Hepatic stellate cell (primary cell): ENCODE data around the gene EDAR.

Source experiments
- DNase-seq: peaks from one replicate; pipeline ENCODE4 v3.0.0; 2011; ENCODE audit warnings: low spot score

Gene EDAR

DNA sequence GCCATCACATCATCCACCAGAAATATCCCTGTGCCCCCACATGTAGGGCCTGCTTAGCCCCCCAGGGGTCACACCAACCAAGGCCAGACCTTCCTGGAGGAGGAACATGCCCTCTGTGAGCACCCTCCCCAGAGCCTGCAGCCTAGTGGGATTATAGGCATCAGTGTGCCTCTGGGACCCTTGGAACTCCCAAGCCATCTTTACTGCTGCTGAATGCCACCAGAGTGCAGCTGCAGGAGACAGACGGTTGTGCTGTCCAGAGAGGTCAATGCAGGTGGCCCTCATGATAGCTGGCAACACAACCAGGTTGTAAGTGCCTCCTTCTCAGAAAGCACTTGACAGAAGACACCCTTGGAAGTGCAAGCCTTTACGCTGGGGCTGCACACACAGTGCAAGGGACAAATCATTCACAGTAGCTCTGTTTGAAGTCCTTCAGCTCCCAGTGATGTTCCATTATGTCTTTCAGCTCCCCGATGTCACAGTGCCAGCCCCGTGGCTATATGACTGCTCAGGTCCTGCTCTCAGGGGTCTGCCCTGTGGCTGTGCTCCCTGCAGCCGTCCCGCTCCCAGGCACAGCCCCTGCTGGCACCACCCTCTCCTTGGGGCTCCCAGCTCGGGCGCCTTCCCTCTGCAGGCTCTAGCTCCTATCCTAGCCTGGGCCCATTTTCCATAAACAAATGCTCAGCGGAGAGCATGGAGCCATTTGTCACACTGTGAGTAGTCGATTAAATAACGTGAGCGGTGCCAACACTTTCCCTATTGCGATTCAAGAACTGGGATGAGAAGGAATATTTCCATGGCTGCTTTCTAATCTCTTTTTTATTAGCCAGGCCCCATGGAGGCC lies 65.1 kb downstream of the EDAR start:
- no peak for DNase-seq

GRCh38 chr2:108923019-108923700 lies 65.9 kb downstream of the EDAR start:
- no peak for DNase-seq

GRCh38 chr2:108922141-108922915 lies 66.7 kb downstream of the EDAR start:
- DNase-seq = no peak

DNA sequence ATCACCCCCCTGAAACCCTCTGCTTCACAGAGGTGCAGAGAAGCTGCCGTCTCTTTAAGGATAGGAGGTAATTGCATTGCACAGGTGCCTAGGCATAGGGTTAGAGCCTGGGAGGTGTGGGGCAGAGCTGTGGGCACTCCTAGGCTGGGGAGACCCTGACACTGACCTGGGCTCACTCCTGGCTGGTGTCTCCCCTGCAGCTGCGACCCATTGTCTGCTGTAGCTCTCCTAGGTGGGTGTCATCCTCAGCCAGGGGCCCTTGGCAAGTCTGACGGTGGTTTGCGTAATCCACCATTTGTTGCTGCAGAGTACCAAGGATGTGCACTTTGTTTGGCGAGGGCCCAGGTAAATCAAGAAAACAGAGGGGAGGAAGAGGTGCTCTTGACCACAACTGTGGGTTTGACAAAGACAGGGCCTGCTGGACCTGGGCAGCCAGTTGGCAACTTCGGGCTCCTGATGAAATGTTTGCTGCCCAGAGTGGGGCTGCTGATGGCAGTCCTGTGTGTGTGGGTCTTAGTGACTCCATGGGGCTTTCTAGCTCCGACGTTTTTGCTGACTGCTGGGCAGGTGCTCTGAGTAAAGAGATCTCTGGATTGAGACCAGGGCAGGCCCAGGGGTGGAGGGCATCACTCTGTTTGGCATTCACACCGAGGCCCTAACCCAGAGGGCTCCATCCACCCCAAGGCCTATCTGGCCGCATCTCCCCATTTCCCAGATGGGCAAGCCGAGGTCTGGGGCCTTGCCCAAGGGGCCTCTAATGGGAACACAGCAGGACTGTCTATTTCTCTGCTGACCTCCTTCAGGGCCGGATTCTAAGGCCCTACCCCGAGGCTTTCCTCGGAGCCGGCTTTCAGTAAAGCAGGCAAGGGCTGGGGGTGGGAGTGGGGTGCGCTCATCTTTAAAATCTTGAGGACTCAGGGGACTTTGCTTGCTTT lies 67.7 kb downstream of the EDAR start:
- no peak for DNase-seq

- no peak for DNase-seq
Measured at GRCh38 chr2:108920686-108921085, 68.3 kb downstream of the EDAR start.

DNA sequence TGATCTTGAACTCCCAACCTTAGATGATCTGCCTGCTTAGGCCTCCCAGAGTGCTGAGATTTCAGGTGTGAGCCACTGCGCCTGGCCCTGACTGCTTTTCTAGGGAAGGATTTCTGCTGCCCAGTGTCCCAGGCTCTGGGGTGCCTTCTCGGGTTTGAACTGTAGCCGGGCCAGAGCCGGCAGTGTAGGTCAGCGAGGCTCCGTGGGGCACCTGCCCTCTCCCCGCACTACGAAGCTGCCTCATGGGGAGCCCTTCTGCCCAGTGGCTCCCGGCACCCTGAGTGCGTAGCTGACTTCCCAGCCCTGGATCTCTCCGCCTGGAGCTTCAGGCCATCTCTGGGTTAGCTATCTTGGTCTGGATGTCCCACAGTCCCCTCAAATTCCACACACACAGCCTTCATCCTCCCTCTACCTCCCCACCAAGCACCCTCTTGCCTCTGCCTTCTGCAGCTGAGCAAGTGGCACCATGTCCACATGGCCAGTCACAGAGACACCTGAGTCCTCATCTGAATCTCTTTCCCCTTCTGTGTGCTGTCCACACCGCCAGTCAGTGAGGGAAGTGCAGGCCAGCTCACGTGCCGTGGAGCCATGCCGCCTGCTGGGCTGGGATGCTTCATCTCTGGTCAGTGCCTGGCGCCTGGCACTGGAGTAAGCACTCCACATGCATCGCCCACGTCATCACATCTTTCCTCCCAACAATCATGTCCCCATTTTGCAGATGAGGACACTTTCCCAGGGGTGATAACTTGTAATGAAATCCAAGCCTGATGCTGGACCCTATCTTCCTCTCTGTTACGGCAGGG lies 69.2 kb downstream of the EDAR start:
- no peak for DNase-seq

GRCh38 chr2:108918941-108919341 lies 70.1 kb downstream of the EDAR start:
- DNase-seq = no peak

DNA sequence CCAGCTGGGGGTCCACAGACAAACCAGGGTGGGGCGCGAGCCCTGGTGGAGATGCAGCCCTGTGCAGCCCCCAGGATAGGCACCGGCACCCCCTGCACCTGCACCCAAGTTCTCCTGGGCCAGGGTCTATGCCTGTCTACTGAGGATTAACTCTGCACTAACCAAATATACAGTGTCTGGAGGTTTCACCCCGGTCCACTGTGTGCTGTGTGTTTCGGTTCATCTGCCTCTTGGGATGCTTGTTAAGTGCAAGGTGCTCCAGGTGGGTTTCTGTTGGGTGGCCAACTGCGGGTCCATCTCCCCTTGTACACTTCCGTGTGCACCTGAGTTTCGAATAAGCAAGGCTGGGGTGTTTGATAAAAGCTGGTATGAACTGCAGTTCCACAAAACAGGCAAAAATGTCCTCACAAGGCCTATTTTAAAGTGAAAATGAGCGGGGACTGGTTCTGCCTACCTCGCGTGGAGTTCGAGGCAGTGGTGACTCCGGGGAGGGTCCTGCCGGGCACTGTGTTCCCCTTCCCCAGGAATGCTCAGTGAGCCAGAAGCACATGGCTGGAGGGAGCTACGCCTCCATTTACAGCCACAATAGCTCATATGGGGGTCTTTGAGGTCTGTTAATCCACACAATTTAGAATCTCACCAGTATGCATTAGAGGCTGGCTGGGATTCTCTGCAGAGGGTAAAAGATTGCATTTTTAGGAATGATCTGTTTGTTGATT lies 70.7 kb downstream of the EDAR start:
- no peak for DNase-seq

- DNase-seq = no peak
Measured at GRCh38 chr2:108917526-108917925, 71.5 kb downstream of the EDAR start.

GRCh38 chr2:108916796-108917421 lies 72.1 kb downstream of the EDAR start:
- DNase-seq = no peak

GRCh38 chr2:108916122-108916795 lies 72.8 kb downstream of the EDAR start:
- no peak for DNase-seq

GRCh38 chr2:108912629-108912902 lies 76.5 kb downstream of the EDAR start:
- DNase-seq = no peak

GRCh38 chr2:108911807-108912628 lies 77.0 kb downstream of the EDAR start:
- DNase-seq = no peak

- no peak for DNase-seq
Measured at GRCh38 chr2:108911401-108911800, 77.6 kb downstream of the EDAR start.

- DNase-seq = no peak
Measured at GRCh38 chr2:108910541-108911396, 78.3 kb downstream of the EDAR start.

GRCh38 chr2:108910011-108910431 lies 79.0 kb downstream of the EDAR start:
- no peak for DNase-seq

DNA sequence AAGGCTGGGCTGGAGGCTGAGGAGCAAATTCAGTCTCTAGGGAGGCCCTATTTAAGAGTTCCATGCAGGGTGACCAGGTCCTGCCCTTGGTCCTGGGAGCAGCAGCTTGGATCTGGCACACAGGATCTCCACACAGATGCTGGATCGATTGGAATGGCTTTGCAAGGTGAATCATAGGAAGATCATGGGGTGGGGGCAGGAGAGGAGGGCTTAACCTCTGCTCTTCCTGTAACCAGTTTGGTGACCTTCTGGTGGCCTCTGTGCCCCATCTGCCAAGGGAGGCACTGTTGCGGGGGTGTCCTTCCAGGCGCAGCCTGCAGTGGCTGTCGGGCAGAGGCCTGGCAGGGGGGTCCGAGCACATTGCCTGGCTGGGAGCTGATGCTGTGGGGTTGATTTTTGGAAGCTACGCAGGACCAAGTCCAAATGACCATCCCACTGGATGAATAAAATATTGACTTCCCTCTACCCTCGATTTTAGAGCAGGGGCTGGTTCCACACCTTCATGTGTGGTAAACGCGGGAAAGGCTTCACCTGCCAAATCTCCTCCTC lies 79.7 kb downstream of the EDAR start:
- DNase-seq = no peak
